ENCODE data around the gene SNX4.

SNX4 gene

GRCh38 chr3:125418306-125418705 is 101.7 kb downstream of the SNX4 start:
- TF ChIP-seq, protein P1, sequence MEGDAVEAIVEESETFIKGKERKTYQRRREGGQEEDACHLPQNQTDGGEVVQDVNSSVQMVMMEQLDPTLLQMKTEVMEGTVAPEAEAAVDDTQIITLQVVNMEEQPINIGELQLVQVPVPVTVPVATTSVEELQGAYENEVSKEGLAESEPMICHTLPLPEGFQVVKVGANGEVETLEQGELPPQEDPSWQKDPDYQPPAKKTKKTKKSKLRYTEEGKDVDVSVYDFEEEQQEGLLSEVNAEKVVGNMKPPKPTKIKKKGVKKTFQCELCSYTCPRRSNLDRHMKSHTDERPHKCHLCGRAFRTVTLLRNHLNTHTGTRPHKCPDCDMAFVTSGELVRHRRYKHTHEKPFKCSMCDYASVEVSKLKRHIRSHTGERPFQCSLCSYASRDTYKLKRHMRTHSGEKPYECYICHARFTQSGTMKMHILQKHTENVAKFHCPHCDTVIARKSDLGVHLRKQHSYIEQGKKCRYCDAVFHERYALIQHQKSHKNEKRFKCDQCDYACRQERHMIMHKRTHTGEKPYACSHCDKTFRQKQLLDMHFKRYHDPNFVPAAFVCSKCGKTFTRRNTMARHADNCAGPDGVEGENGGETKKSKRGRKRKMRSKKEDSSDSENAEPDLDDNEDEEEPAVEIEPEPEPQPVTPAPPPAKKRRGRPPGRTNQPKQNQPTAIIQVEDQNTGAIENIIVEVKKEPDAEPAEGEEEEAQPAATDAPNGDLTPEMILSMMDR (IDR thresholded peaks at IDR 0.05) = no peak

- TF ChIP-seq, protein P1 (IDR thresholded peaks at IDR 0.05) = no peak
These were observed 103.8 kb downstream of the SNX4 start for GRCh38 chr3:125416235-125416634.

DNA sequence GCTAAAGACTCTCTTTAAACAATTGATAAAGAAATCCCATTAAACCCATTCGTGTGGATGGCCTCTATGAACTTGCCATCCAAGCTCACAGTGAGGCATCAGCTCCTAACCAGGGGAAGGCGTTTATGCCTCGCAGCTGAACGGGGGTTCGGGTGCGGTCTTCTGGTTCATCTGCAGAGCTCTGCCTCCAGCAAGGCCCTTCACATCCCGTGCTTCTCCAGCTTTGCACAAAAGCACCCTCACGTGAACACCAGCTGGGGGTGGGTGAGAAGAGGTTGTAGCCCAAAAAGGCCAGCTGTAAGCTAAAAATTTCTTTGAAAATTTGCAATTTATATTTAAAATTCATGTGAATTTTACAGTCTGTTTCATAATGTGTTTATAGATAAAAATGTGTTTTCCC is 105.3 kb downstream of the SNX4 start:
- TF ChIP-seq, protein P1 (IDR thresholded peaks at IDR 0.05) = no peak

- TF ChIP-seq, protein P1 (IDR thresholded peaks at IDR 0.05) = no peak
These were observed 109.1 kb downstream of the SNX4 start for GRCh38 chr3:125410922-125411321.

DNA sequence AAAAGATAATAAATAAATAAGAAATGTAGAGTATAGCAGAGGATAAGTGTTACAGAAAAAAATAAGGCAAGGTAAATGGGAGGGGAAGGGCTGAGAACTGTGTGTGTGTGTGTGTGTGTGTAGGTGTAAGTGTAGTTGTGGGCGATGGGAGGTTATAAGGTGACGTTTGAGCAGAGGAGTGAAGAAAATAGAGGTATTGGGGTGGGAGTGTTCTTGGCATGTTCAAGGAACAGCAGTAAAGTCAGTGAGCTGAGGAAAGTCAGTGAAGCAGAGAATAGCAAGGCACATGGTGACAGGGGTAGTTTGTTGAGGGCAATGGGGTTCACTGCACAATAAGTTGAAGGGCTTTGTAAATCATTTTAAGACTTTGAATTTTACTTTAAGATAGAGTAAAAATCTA is 113.9 kb downstream of the SNX4 start:
- TF ChIP-seq, protein P1 (IDR thresholded peaks at IDR 0.05) = no peak

DNA sequence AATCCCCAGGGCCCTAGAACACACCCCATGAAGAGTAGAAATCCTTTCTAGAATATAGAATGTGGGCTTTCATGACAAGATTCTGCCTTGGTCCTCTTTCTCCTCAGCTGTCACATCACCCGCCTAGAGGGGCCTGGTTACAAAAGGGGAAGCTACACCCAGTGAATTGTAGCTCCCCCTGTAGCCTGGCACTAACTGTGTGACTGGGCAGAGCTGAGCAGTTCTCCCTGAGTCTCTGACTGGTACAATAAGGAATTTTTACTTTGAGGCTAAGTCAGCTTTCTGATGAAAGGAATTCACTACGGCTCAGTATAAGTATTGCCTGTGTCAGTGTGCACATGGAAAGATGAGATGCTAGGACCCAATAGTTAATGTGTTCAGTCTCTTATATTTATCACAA is 116.2 kb downstream of the SNX4 start:
- TF ChIP-seq, protein P1 (IDR thresholded peaks at IDR 0.05) = no peak

- TF ChIP-seq, protein P1 (IDR thresholded peaks at IDR 0.05) = no peak
These were observed 117.4 kb downstream of the SNX4 start for GRCh38 chr3:125402639-125403038.

DNA sequence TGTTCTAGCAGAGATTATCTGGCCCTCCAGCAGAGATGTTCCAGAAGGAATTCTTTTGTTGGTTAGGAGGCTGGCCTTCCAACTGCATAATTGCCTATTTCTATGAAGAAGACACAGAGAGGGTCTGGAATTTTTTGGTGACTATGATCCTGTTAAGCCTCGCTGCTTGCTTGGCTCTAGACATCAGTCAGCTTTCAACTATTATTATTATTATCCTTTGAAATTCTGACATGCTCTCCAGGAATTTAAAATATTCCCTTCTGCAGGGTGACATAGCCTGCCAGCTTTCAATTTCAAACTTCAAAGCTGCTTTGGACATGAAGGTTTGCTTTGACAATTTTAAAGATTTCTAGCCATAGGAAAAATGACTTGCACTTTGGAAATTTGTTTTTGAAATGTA is 118.6 kb downstream of the SNX4 start:
- TF ChIP-seq, protein P1 (IDR thresholded peaks at IDR 0.05) = no peak
